WTC11 (cell line): Measurements from ENCODE around the gene FAAP24. TPM values are rescaled to one million over a fixed set of nuclear protein-coding genes. Genes with fewer than 3 reads are reported as not detected.

Experiments
- total RNA-seq: library from RNA; stranded (reverse); gene quantifications from 3 replicates; pipeline ENCODE4 v1.2.3, GENCODE V29; 2021

Gene FAAP24
- total RNA-seq, 1 experiment from 2014 or later, result 5.3 TPM

Other genes with a start within 250 kb of the FAAP24 start
- gene SLC7A9, start 102.5 kb upstream of the FAAP24 start, total RNA-seq, result 0.11 to 0.27 TPM (median 0.16 TPM) in 3 replicates
- 21.1 to 22.5 TPM (median 21.6 TPM) in 3 replicates for gene CEP89, start 284 bp upstream of the FAAP24 start, total RNA-seq
- gene RHPN2, start 92.6 kb downstream of the FAAP24 start, total RNA-seq, result 21.1 to 26.5 TPM (median 25.8 TPM) in 3 replicates
- 8.6 to 10.7 TPM (median 9.3 TPM) in 3 replicates for gene GPATCH1, start 108.9 kb downstream of the FAAP24 start, total RNA-seq
- 0.28 TPM in 1 of 3 replicates, not detected in the others for gene WDR88, start 159.9 kb downstream of the FAAP24 start, total RNA-seq
- 37.7 to 47.0 TPM (median 39.5 TPM) in 3 replicates for gene LRP3, start 222.1 kb downstream of the FAAP24 start, total RNA-seq